GM12878 (cell line): ENCODE data around the gene CHMP4B. TPM values are rescaled to one million over a fixed set of nuclear protein-coding genes. Genes with fewer than 3 reads are reported as not detected.

Source experiments
- ATAC-seq: fragments of 200-7000 bp; cut with Tn5 transposase; 3 replicates; pipeline ENCODE4 v1.9.1; 2020; ENCODE audit warnings: mild to moderate bottlenecking, moderate library complexity
- BruUV-seq: library from RNA; stranded (reverse); fragments of 400-500 nt; replicated peaks from 2 replicates; lab custom pipeline; 2021; lab: Mats Ljungman, UMichigan
- CTCF ChIA-PET: fragments of 300-600 bp; sonication (Branson Sonifier 250); formaldehyde crosslinking; extraction: SDS; loops from one replicate; lab custom pipeline; 2021; ENCODE audit warnings: inconsistent platforms; lab: Yijun Ruan, JAX
- POLR2A ChIA-PET: fragments of 350-600 bp; formaldehyde crosslinking; extraction: SDS; loops from one replicate; lab custom pipeline; 2021; ENCODE audit warnings: inconsistent platforms; lab: Charles Lee
- RAD21 ChIA-PET: fragments of 300-600 bp; sonication (Branson Sonifier 250); formaldehyde crosslinking; loops from one replicate; lab custom pipeline; 2023; ENCODE audit warnings: antibody characterized with exemption; ENCODE audit not compliant: unreplicated experiment; lab: Charles Lee
- SMC1A ChIA-PET: fragments of 300-600 bp; sonication (Branson Sonifier 250); formaldehyde crosslinking; loops from one replicate; lab custom pipeline; 2023; ENCODE audit not compliant: unreplicated experiment, uncharacterized antibody; lab: Charles Lee
- DNase-seq: peaks from one replicate; pipeline ENCODE4 v3.0.0-alpha.2; 2011; ENCODE audit warnings: low read depth, low spot score
- FAIRE-seq: peaks from 3 replicates; lab custom pipeline; 2011; peaks lifted over from hg19 to GRCh38; lab: Jason Lieb, UNC
- H2AFZ ChIP-seq: 2 replicates; pipeline ENCODE4 v1.6.0; 2011; ENCODE audit warnings: low read depth, low read length, control low read depth; ENCODE audit not compliant: control insufficient read depth
- H3K27ac ChIP-seq: 2 replicates; pipeline ENCODE4 v1.5.1; 2011; ENCODE audit warnings: control low read depth; ENCODE audit not compliant: control insufficient read depth, insufficient read depth
- H3K27me3 ChIP-seq, 2 experiments: replicated peaks in 1 of 2; 2 replicates each; pipeline versions ENCODE4 v1.6.0 to v1.6.1; 2011; ENCODE audit warnings: low read length in 1 of 2; ENCODE audit not compliant: control insufficient read depth in 2 of 2, insufficient read depth in 2 of 2
- H3K36me3 ChIP-seq, 2 experiments: 2 replicates each; pipeline ENCODE4 v1.5.1; 2011; ENCODE audit warnings: low read length in 1 of 2; ENCODE audit not compliant: control insufficient read depth in 2 of 2, insufficient read depth in 2 of 2
- H3K4me1 ChIP-seq: 2 replicates; pipeline ENCODE4 v1.6.1; 2011; ENCODE audit warnings: mild to moderate bottlenecking, low read length, moderate library complexity, mixed read lengths; ENCODE audit not compliant: control insufficient read depth, insufficient read depth
- H3K4me2 ChIP-seq: 2 replicates; pipeline ENCODE4 v1.6.0; 2011; ENCODE audit warnings: control low read depth; ENCODE audit not compliant: control insufficient read depth, insufficient read depth
- H3K4me3 ChIP-seq: fragments of 200-600 bp; sonication (generic); 2 replicates; pipeline ENCODE4 v1.5.1; 2016
- H3K79me2 ChIP-seq: 2 replicates; pipeline ENCODE4 v1.6.0; 2011; ENCODE audit warnings: low read length; ENCODE audit not compliant: control insufficient read depth, insufficient read depth
- H3K9ac ChIP-seq: 2 replicates; pipeline ENCODE4 v1.8.0; 2011; ENCODE audit warnings: low read length, control low read depth, mixed read lengths; ENCODE audit not compliant: control insufficient read depth, insufficient read depth
- H3K9me3 ChIP-seq: replicated peaks from 3 replicates; pipeline ENCODE4 v1.5.1; 2011; ENCODE audit warnings: mild to moderate bottlenecking, low read length; ENCODE audit not compliant: control insufficient read depth, insufficient read depth
- H4K20me1 ChIP-seq: 2 replicates; pipeline ENCODE4 v1.6.0; 2011; ENCODE audit not compliant: control insufficient read depth, insufficient read depth
- BMI1 ChIP-seq: fragments of 450-650 bp; IDR thresholded peaks from 2 replicates; pipeline ENCODE4 v1.6.1; 2016; ENCODE audit warnings: mild to moderate bottlenecking, moderate library complexity, borderline replicate concordance
- CREM ChIP-seq: IDR thresholded peaks from 2 replicates; pipeline ENCODE4 v1.6.1; 2014; ENCODE audit warnings: antibody characterized with exemption, low read depth
- NFXL1 ChIP-seq: fragments of 450-650 bp; IDR thresholded peaks from 2 replicates; pipeline ENCODE4 v1.6.1; 2017; ENCODE audit warnings: antibody characterized with exemption, mild to moderate bottlenecking, borderline replicate concordance
- NR2F1 ChIP-seq: fragments of 450-650 bp; conservative IDR thresholded peaks from 2 replicates; pipeline ENCODE4 v1.6.1; 2017; ENCODE audit warnings: mild to moderate bottlenecking
- PML ChIP-seq: IDR thresholded peaks from 2 replicates; pipeline ENCODE4 v1.6.1; 2012; ENCODE audit warnings: low read length, inconsistent platforms
- STAT1 ChIP-seq: fragments of 450-650 bp; conservative IDR thresholded peaks from 2 replicates; pipeline ENCODE4 v1.6.1; 2014; ENCODE audit warnings: antibody characterized with exemption, mild to moderate bottlenecking
- ZBED1 ChIP-seq: IDR thresholded peaks from 2 replicates; pipeline ENCODE4 v1.6.1; 2016; ENCODE audit warnings: borderline replicate concordance
- WGBS: methylation state at CpG from one replicate; pipeline ENCODE4 v1.1.6; 2016; ENCODE audit warnings: low lambda C conversion rate; ENCODE audit not compliant: insufficient replicate concordance, insufficient coverage; ENCODE audit errors: missing lambda C conversion rate; 5-methylcytosine and 5-hydroxymethylcytosine counted together
- in situ Hi-C: fragments of 300-500 bp; cut with MboI; formaldehyde crosslinking; loops from 9 replicates; pipeline ENCODE4 v1.14.3; 2018; ENCODE audit warnings: mixed read lengths
- intact Hi-C: fragments of 100-400 bp; cut with micrococcal nuclease; formaldehyde crosslinking; loops from one replicate; pipeline ENCODE4 v1.14.2; 2022; ENCODE audit not compliant: unreplicated experiment
- polyA plus RNA-seq, 11 experiments: library from polyadenylated mRNA; depleted of rRNA in 4 of 11; unstranded in 6 of 11; stranded (reverse) in 5 of 11; fragments of >200 nt; fragmentation: Nextera tagmentation in 4 of 11; fragmentation: Illumina TruSeq in 1 of 11; extraction: Ambion mirVana in 4 of 11; extraction: Trizol in 1 of 11; gene quantifications; 1 replicate in 1 of 11; 2 replicates in 10 of 11; pipeline versions ENCODE4 v1.2.1 to v1.2.3, GENCODE V29; 2011 to 2016; ENCODE audit warnings: inconsistent platforms in 2 of 11, missing spikeins in 2 of 11, low read depth in 1 of 11
- total RNA-seq, 4 experiments: library from RNA; depleted of rRNA in 3 of 4; stranded (reverse); fragments of >200 nt in 3 of 4; fragmentation: Illumina TruSeq in 1 of 4; extraction: Trizol in 1 of 4; gene quantifications; 2 replicates each; pipeline versions ENCODE4 v1.2.1 to v1.2.3, GENCODE V29; 2013 to 2021
- TF ChIP-seq, protein P1 (sequence below): fragments of 450-650 bp; IDR thresholded peaks from 2 replicates; pipeline ENCODE4 v1.6.1; 2017; ENCODE audit warnings: antibody characterized with exemption, mild to moderate bottlenecking, moderate library complexity
- TF ChIP-seq, protein P2 (sequence below): fragments of 450-650 bp; IDR thresholded peaks from 2 replicates; pipeline ENCODE4 v1.6.1; 2017; ENCODE audit warnings: borderline replicate concordance

CHMP4B gene
- total and polyA plus RNA-seq, 10 of the 15 experiments (the other 5 are each of a cell fraction or from before 2014, with no cell fraction given): 4.2 to 118 (median 49.6) TPM

DNA sequence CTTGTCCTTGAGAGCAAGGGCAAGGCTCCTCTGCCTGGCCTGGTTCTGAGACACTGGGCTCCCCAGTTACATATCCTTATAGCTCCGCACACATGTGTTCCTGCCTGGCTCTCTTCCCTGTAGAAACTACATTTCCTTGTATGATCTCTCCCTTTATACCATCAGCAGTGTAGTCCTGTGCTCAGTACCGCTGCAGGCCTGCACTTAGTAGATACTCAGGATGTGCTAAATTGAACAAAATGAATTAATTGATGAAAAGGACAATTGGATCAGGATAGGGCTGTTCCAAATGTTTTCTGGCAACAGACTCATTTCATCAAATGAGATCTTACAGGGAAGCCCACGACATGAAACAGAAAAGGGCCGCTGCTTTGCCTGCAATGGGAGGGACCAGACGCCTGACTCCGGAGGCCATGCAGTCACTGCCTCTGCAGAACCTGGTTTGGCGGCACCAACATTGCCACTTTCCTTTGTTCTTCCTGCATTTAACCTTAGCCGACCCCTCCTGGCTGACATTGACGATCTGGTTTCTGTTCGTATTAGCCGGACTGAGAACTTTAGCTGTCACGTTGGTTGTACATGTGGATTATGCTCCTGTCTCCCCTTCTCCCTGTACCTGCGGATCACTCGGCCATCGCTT is 53.3 kb downstream of the CHMP4B start:
- SMC1A ChIA-PET: interaction anchor here (0.6 to 3.0 kb wide), 2 partner anchors 205 to 230 kb away, joined by 3 to 17 read pairs; no protein-coding TSS in a partner anchor
- no TSS peak for BruUV-seq
- no peaks in the 10 kb centered on the region for H3K27me3 ChIP-seq
- no peak for FAIRE-seq
- RAD21 ChIA-PET: interaction anchor here (1.0 to 1.1 kb wide), 2 partner anchors 158 to 265 kb away, joined by 3 read pairs; no protein-coding TSS in a partner anchor
- no peaks in the 10 kb centered on the region for H3K36me3 ChIP-seq
- no peak overlapping the region for H2AFZ ChIP-seq
- no peak for TF ChIP-seq ZBED1
- TF ChIP-seq BMI1: no peak
- TF ChIP-seq, protein P1, sequence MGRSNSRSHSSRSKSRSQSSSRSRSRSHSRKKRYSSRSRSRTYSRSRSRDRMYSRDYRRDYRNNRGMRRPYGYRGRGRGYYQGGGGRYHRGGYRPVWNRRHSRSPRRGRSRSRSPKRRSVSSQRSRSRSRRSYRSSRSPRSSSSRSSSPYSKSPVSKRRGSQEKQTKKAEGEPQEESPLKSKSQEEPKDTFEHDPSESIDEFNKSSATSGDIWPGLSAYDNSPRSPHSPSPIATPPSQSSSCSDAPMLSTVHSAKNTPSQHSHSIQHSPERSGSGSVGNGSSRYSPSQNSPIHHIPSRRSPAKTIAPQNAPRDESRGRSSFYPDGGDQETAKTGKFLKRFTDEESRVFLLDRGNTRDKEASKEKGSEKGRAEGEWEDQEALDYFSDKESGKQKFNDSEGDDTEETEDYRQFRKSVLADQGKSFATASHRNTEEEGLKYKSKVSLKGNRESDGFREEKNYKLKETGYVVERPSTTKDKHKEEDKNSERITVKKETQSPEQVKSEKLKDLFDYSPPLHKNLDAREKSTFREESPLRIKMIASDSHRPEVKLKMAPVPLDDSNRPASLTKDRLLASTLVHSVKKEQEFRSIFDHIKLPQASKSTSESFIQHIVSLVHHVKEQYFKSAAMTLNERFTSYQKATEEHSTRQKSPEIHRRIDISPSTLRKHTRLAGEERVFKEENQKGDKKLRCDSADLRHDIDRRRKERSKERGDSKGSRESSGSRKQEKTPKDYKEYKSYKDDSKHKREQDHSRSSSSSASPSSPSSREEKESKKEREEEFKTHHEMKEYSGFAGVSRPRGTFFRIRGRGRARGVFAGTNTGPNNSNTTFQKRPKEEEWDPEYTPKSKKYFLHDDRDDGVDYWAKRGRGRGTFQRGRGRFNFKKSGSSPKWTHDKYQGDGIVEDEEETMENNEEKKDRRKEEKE: no peak
- no peak for TF ChIP-seq PML
- no peak for TF ChIP-seq NFXL1
- TF ChIP-seq CREM: no peak
- TF ChIP-seq NR2F1: no peak
- TF ChIP-seq, protein P2, sequence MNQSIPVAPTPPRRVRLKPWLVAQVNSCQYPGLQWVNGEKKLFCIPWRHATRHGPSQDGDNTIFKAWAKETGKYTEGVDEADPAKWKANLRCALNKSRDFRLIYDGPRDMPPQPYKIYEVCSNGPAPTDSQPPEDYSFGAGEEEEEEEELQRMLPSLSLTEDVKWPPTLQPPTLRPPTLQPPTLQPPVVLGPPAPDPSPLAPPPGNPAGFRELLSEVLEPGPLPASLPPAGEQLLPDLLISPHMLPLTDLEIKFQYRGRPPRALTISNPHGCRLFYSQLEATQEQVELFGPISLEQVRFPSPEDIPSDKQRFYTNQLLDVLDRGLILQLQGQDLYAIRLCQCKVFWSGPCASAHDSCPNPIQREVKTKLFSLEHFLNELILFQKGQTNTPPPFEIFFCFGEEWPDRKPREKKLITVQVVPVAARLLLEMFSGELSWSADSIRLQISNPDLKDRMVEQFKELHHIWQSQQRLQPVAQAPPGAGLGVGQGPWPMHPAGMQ: no peak
- no peak for TF ChIP-seq STAT1
- TF ChIP-seq, all 136 proteins: peak for 0
- ATAC-seq (no peak), DNase-seq (no peak)
- no peaks in the 10 kb centered on the region for H3K9me3 ChIP-seq
- ChIA-PET POLR2A (no interaction called here), CTCF (no interaction called here)
- no peak overlapping the region for H3K4me2 ChIP-seq
- H3K79me2 ChIP-seq: no peaks in the 10 kb centered on the region
- no peaks in the 10 kb centered on the region for H4K20me1 ChIP-seq
- H3K27ac ChIP-seq: no peak overlapping the region
- intact Hi-C loops: loop anchor here (5.0 kb wide), 1 partner anchor 53 kb away; no protein-coding TSS in a partner anchor
- H3K4me3 ChIP-seq: no peak overlapping the region
- 87% methylated on average over 13 of the region's 15 CpGs for WGBS
- H3K4me1 ChIP-seq: peaks cover 22% of the 10 kb centered on the region
- in situ Hi-C loops: loop anchor here (10.0 kb wide), 1 partner anchor 260 kb away; no protein-coding TSS in a partner anchor
- no peak overlapping the region for H3K9ac ChIP-seq
